AG04450 (cell line): ENCODE data around the gene PPP6C. TPM values are rescaled to one million over a fixed set of nuclear protein-coding genes. Genes with fewer than 3 reads are reported as not detected.

Source experiments
- CTCF ChIA-PET: fragments of 300-600, 350-600 bp; formaldehyde crosslinking; extraction: SDS; loops from one replicate; lab custom pipeline; 2022; ENCODE audit warnings: antibody characterized with exemption, inconsistent platforms; lab: Charles Lee
- POLR2A ChIA-PET: fragments of 350-600 bp; formaldehyde crosslinking; extraction: SDS; loops from one replicate; lab custom pipeline; 2021; ENCODE audit warnings: antibody characterized with exemption, inconsistent platforms; lab: Yijun Ruan, JAX
- DNase-seq: peaks from one replicate; pipeline ENCODE4 v3.0.0-alpha.2; 2011; ENCODE audit warnings: low read depth, low spot score
- H3K27ac ChIP-seq: one replicate; pipeline ENCODE4 v1.5.1; 2012; ENCODE audit warnings: low read depth, low read length, control low read depth
- H3K27me3 ChIP-seq: one replicate; pipeline ENCODE4 v1.6.0; 2012; ENCODE audit warnings: low read length; ENCODE audit not compliant: control insufficient read depth, insufficient read depth
- H3K4me3 ChIP-seq: 2 replicates; pipeline ENCODE4 v1.5.1; 2011; ENCODE audit warnings: mild to moderate bottlenecking, low read depth, low read length, control low read depth
- H3K9me3 ChIP-seq: 2 replicates; pipeline ENCODE4 v1.5.1; 2012; ENCODE audit warnings: low read length; ENCODE audit not compliant: control insufficient read depth, insufficient read depth
- polyA plus RNA-seq: library from polyadenylated mRNA; depleted of rRNA; stranded (reverse); fragments of >200 nt; gene quantifications from 2 replicates; pipeline ENCODE4 v1.2.3, GENCODE V29; 2011
- TF ChIP-seq, protein P1 (sequence below): IDR thresholded peaks from 2 replicates; pipeline ENCODE4 v1.5.1; 2011; ENCODE audit warnings: low read depth, low read length, control low read depth, inconsistent platforms

PPP6C gene
- polyA plus RNA-seq, 1 experiment = 34.8 TPM

- DNase-seq = no peak
- Histone ChIP-seq H3K9me3 (no peaks in the 10 kb centered on the region), H3K4me3 (no peak overlapping the region), H3K27ac (no peak overlapping the region), H3K27me3 (no peaks in the 10 kb centered on the region)
- CTCF ChIA-PET = interaction anchor here (0.5 kb wide), 1 partner anchor 49 kb away, joined by 3 read pairs; no protein-coding TSS in a partner anchor
- TF ChIP-seq, protein P1, sequence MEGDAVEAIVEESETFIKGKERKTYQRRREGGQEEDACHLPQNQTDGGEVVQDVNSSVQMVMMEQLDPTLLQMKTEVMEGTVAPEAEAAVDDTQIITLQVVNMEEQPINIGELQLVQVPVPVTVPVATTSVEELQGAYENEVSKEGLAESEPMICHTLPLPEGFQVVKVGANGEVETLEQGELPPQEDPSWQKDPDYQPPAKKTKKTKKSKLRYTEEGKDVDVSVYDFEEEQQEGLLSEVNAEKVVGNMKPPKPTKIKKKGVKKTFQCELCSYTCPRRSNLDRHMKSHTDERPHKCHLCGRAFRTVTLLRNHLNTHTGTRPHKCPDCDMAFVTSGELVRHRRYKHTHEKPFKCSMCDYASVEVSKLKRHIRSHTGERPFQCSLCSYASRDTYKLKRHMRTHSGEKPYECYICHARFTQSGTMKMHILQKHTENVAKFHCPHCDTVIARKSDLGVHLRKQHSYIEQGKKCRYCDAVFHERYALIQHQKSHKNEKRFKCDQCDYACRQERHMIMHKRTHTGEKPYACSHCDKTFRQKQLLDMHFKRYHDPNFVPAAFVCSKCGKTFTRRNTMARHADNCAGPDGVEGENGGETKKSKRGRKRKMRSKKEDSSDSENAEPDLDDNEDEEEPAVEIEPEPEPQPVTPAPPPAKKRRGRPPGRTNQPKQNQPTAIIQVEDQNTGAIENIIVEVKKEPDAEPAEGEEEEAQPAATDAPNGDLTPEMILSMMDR = no peak
- POLR2A ChIA-PET = no interaction called here
Measured at GRCh38 chr9:125156551-125156950, 33.1 kb downstream of the PPP6C start.

DNA sequence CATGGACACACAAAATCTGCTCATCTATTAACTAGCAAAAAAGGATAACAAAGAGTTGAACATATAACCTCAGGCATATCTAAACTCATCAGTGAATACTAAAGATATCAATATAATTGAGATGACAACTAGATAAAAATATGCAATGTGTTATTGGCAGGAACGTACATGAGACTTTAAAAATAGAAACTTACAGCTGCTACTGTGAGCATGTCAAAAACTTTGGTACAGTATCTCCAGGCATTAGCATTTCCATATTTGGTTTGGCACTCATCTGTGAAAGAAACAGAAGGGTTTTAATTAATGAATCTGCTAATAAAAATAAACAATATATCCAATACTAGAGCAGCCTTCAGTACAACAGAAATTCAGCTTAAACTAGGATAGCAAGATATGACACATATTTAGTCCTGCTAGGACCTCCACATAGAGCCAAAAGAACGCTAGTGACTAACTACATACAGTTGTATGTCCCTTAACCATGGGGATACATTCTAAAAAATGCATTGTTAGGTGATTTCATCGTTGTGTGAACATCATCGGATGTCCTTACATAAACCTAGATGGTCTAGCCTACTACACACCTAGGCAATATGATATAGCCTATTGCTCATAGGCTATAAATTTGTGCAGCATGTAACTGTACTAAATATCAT is 35.8 kb downstream of the PPP6C start:
- Histone ChIP-seq H3K27me3 (no peaks in the 10 kb centered on the region), H3K27ac (no peak overlapping the region), H3K9me3 (no peaks in the 10 kb centered on the region), H3K4me3 (no peak overlapping the region)
- TF ChIP-seq, protein P1 = no peak
- no peak for DNase-seq
- CTCF ChIA-PET = interaction anchor here (1.1 to 1.6 kb wide), 2 partner anchors 10 kb away, joined by 7 to 9 read pairs; partner anchors contain the start of gene SCAI
- POLR2A ChIA-PET = no interaction called here

GRCh38 chr9:125151730-125152129 is 37.9 kb downstream of the PPP6C start:
- H3K9me3 ChIP-seq = no peaks in the 10 kb centered on the region
- no peak overlapping the region for H3K27ac ChIP-seq
- no peak for DNase-seq
- ChIA-PET POLR2A (no interaction called here), CTCF (interaction anchor here (1.2 kb wide), 1 partner anchor 377 kb away, joined by 4 read pairs; no protein-coding TSS in a partner anchor)
- no peaks in the 10 kb centered on the region for H3K27me3 ChIP-seq
- TF ChIP-seq, protein P1 = no peak
- H3K4me3 ChIP-seq = no peak overlapping the region

- CTCF ChIA-PET = interaction anchor here (1.2 kb wide), 1 partner anchor 376 kb away, joined by 4 read pairs; no protein-coding TSS in a partner anchor
- DNase-seq = no peak
- POLR2A ChIA-PET = interaction anchor here (0.6 kb wide), 1 partner anchor 66 kb away, joined by 7 read pairs; no protein-coding TSS in a partner anchor
Measured at GRCh38 chr9:125150349-125151245, 39.0 kb downstream of the PPP6C start.

More at GRCh38 chr9:125150349-125151245, 39.0 kb downstream of the PPP6C start:
- TF ChIP-seq, protein P1 = no peak
- no peaks in the 10 kb centered on the region for H3K9me3 ChIP-seq
- H3K27ac ChIP-seq = no peak overlapping the region
- no peak overlapping the region for H3K4me3 ChIP-seq
- H3K27me3 ChIP-seq = no peaks in the 10 kb centered on the region
